ENCODE measurements around the gene SPNS3. TPM values are rescaled to one million over a fixed set of nuclear protein-coding genes. Genes with fewer than 3 reads are reported as not detected.

Gene SPNS3
- total RNA-seq, 1 donor from 2014 or later = not detected

- no peaks in the 10 kb centered on the region for H3K36me3 ChIP-seq
- no peaks in the 10 kb centered on the region for H3K27me3 ChIP-seq
- no peaks in the 10 kb centered on the region for H3K4me1 ChIP-seq
- no peak overlapping the region for H3K4me3 ChIP-seq
- TF ChIP-seq CTCF (IDR thresholded peaks at IDR 0.05) = no peak
- H3K27ac ChIP-seq = no peak overlapping the region
- no peaks in the 10 kb centered on the region for H3K9me3 ChIP-seq
- no peak for DNase-seq (ENCODE audit: low spot score in 2 of 2)
- intact Hi-C loops (cut with DNase I) = no loop called here
Observed at GRCh38 chr17:4440021-4440420, 6.3 kb downstream of the SPNS3 start.

GRCh38 chr17:4440690-4441686, 7.2 kb downstream of the SPNS3 start:
- intact Hi-C loops (cut with DNase I) = no loop called here
- Histone ChIP-seq H3K9me3 (no peaks in the 10 kb centered on the region), H3K27ac (no peak overlapping the region), H3K27me3 (no peaks in the 10 kb centered on the region), H3K4me1 (no peaks in the 10 kb centered on the region), H3K36me3 (no peaks in the 10 kb centered on the region), H3K4me3 (no peak overlapping the region)
- TF ChIP-seq CTCF (IDR thresholded peaks at IDR 0.05) = no peak
- no peak for DNase-seq (ENCODE audit: low spot score in 2 of 2)

- Histone ChIP-seq H3K4me3 (no peak overlapping the region), H3K27me3 (no peaks in the 10 kb centered on the region), H3K36me3 (no peaks in the 10 kb centered on the region), H3K27ac (no peak overlapping the region), H3K9me3 (no peaks in the 10 kb centered on the region), H3K4me1 (no peaks in the 10 kb centered on the region)
- no peak for TF ChIP-seq CTCF (IDR thresholded peaks at IDR 0.05)
- no peak for DNase-seq (ENCODE audit: low spot score in 2 of 2)
- intact Hi-C loops (cut with DNase I) = no loop called here
Observed at GRCh38 chr17:4442582-4442981, 8.8 kb downstream of the SPNS3 start.

GRCh38 chr17:4443476-4443875, 9.7 kb downstream of the SPNS3 start:
- intact Hi-C loops (cut with DNase I) = no loop called here
- H3K9me3 ChIP-seq = no peaks in the 10 kb centered on the region
- DNase-seq (ENCODE audit: low spot score in 2 of 2) = no peak
- no peaks in the 10 kb centered on the region for H3K36me3 ChIP-seq
- no peak overlapping the region for H3K27ac ChIP-seq
- H3K27me3 ChIP-seq = no peaks in the 10 kb centered on the region
- no peak for TF ChIP-seq CTCF (IDR thresholded peaks at IDR 0.05)
- no peak overlapping the region for H3K4me3 ChIP-seq
- H3K4me1 ChIP-seq = no peaks in the 10 kb centered on the region

- no peaks in the 10 kb centered on the region for H3K4me1 ChIP-seq
- no peak overlapping the region for H3K27ac ChIP-seq
- no peaks in the 10 kb centered on the region for H3K9me3 ChIP-seq
- peak in 1 of 2 donors; percentile 67 for DNase-seq (ENCODE audit: low spot score in 2 of 2)
- TF ChIP-seq CTCF (IDR thresholded peaks at IDR 0.05) = no peak
- intact Hi-C loops (cut with DNase I) = no loop called here
- H3K27me3 ChIP-seq = no peaks in the 10 kb centered on the region
- H3K36me3 ChIP-seq = no peaks in the 10 kb centered on the region
- H3K4me3 ChIP-seq = no peak overlapping the region
Observed at GRCh38 chr17:4444782-4445473, 11.2 kb downstream of the SPNS3 start.

Data from ascending aorta (tissue), 2 donors.